ENCODE measurements around the gene VPS13D. TPM values are rescaled to one million over a fixed set of nuclear protein-coding genes. Genes with fewer than 3 reads are reported as not detected.

VPS13D gene
- total and polyA plus RNA-seq, 2 donors from 2014 or later = 19.4 to 75.8 TPM

DNA sequence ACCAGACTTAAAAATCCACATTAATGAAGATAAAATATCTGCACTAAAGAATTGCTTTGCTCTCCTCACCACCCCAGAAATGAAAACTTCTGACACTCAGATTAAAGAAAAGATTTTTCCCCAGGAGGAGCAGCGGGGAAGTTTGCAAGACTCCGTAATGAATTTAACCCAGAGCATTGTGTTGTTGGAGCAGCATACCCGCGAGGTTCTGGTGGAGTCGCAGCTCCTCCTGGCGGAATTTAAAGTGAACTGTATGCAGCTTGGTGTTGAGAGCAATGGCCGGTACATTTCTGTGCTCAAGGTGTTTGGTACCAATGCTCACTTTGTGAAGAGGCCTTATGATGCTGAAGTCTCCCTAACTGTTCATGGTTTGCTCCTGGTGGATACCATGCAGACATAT is 46.4 kb downstream of the VPS13D start:
- peak in 4 of 5 donors; percentile 42 to 76 (median 51) for DNase-seq
- Histone ChIP-seq H3K27ac (ENCODE audit: low read depth in 2 of 2, low read length in 2 of 2) (no peak overlapping the region), H3K9ac (ENCODE audit: low read length in 3 of 3) (no peak overlapping the region), H3K9me3 (ENCODE audit: control insufficient read depth in 2 of 3, insufficient read depth in 1 of 3, low read length in 3 of 3) (no peaks in the 10 kb centered on the region), H3K36me3 (ENCODE audit: control insufficient read depth in 2 of 3, insufficient read depth in 3 of 3, low read length in 3 of 3) (peaks cover 8 to 42% (median 25%) of the 10 kb centered on the region in 3 donors), H3K27me3 (ENCODE audit: control insufficient read depth, insufficient read depth, low read length) (no peaks in the 10 kb centered on the region), H3K4me3 (ENCODE audit: low read length in 3 of 3) (no peak overlapping the region), H3K4me1 (ENCODE audit: control insufficient read depth in 2 of 3, insufficient read depth in 2 of 3, low read depth in 1 of 3, low read length in 3 of 3) (no peaks in the 10 kb centered on the region)
- no peak for FAIRE-seq
- intact Hi-C loops (cut with DNase I) = no loop called here
- TF ChIP-seq, protein P1, sequence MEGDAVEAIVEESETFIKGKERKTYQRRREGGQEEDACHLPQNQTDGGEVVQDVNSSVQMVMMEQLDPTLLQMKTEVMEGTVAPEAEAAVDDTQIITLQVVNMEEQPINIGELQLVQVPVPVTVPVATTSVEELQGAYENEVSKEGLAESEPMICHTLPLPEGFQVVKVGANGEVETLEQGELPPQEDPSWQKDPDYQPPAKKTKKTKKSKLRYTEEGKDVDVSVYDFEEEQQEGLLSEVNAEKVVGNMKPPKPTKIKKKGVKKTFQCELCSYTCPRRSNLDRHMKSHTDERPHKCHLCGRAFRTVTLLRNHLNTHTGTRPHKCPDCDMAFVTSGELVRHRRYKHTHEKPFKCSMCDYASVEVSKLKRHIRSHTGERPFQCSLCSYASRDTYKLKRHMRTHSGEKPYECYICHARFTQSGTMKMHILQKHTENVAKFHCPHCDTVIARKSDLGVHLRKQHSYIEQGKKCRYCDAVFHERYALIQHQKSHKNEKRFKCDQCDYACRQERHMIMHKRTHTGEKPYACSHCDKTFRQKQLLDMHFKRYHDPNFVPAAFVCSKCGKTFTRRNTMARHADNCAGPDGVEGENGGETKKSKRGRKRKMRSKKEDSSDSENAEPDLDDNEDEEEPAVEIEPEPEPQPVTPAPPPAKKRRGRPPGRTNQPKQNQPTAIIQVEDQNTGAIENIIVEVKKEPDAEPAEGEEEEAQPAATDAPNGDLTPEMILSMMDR (IDR thresholded peaks at IDR 0.05; ENCODE audit: borderline replicate concordance, extremely low read depth, insufficient read depth) = peak; percentile 40

DNA sequence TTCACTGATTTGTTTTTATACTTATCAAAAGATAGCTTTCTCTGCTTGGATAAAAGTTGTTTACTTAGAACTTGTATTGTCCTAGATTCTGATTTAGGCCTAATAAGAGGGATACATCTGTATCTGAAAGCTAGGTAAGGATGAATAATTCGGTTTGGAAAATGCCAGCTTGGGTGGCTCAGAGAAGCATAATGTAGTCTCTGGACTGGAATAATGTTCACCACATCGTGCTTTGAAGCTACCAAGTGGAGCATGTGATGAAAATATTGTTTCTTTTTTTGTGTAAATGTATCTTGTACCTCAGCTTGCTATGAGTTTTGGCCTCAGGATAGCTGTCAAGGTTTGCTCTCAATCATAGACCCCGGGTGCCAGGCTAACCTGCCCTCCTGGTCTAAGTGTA is 49.2 kb downstream of the VPS13D start:
- no peaks in the 10 kb centered on the region for H3K9me3 ChIP-seq (ENCODE audit: control insufficient read depth in 2 of 3, insufficient read depth in 1 of 3, low read length in 3 of 3)
- FAIRE-seq (no peak), DNase-seq (no peak)
- intact Hi-C loops (cut with DNase I) = no loop called here
- TF ChIP-seq, protein P1 (IDR thresholded peaks at IDR 0.05; ENCODE audit: borderline replicate concordance, extremely low read depth, insufficient read depth) = no peak
- H3K4me3 ChIP-seq (ENCODE audit: low read length in 3 of 3) = no peak overlapping the region
- no peaks in the 10 kb centered on the region for H3K4me1 ChIP-seq (ENCODE audit: control insufficient read depth in 2 of 3, insufficient read depth in 2 of 3, low read depth in 1 of 3, low read length in 3 of 3)
- H3K27me3 ChIP-seq (ENCODE audit: control insufficient read depth, insufficient read depth, low read length) = no peaks in the 10 kb centered on the region
- H3K36me3 ChIP-seq (ENCODE audit: control insufficient read depth in 2 of 3, insufficient read depth in 3 of 3, low read length in 3 of 3) = peaks cover 9 to 60% (median 34%) of the 10 kb centered on the region in 3 donors
- no peak overlapping the region for H3K27ac ChIP-seq (ENCODE audit: low read depth in 2 of 2, low read length in 2 of 2)
- H3K9ac ChIP-seq (ENCODE audit: low read length in 3 of 3) = no peak overlapping the region

DNA sequence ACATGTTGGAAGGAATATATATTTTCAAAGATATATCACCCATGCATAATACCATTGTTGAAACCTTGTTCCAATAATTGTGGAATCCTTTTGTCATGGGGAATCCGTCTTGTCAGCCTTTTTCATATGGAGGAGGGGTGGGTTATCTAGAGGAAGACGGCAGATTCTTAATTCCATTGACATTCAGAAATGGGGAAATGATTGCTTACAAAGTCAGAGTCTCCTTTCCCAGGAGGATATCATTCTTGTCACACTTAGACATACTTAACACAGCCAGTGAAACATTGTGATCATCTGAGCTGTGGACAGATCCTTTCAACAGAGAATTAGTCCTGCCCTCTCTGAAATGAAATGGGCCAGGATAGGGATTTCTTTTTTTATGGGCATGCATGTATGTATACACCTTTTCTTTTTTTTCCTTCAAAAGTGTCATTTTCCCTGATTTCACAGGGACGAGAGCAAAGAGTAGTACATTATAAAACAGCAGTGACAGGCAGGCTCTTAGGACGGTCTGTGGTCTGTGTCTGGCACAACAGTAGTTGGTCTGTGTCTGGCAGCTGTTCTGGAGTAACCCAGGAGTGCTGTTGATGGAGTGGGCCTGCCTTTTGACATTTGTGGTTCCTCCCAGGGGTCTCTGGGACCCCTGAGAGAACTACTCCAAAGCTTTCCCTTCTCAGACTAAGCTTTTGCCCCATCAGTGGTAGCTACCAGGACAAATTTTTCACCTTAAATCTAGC is 50.1 kb downstream of the VPS13D start:
- Histone ChIP-seq H3K4me3 (ENCODE audit: low read length in 3 of 3) (no peak overlapping the region), H3K9ac (ENCODE audit: low read length in 3 of 3) (no peak overlapping the region), H3K36me3 (ENCODE audit: control insufficient read depth in 2 of 3, insufficient read depth in 3 of 3, low read length in 3 of 3) (peaks cover 9 to 67% (median 36%) of the 10 kb centered on the region in 3 donors), H3K4me1 (ENCODE audit: control insufficient read depth in 2 of 3, insufficient read depth in 2 of 3, low read depth in 1 of 3, low read length in 3 of 3) (no peaks in the 10 kb centered on the region), H3K27me3 (ENCODE audit: control insufficient read depth, insufficient read depth, low read length) (no peaks in the 10 kb centered on the region), H3K9me3 (ENCODE audit: control insufficient read depth in 2 of 3, insufficient read depth in 1 of 3, low read length in 3 of 3) (no peaks in the 10 kb centered on the region), H3K27ac (ENCODE audit: low read depth in 2 of 2, low read length in 2 of 2) (no peak overlapping the region)
- TF ChIP-seq, protein P1 (IDR thresholded peaks at IDR 0.05; ENCODE audit: borderline replicate concordance, extremely low read depth, insufficient read depth) = no peak
- intact Hi-C loops (cut with DNase I) = no loop called here
- DNase-seq (no peak), FAIRE-seq (no peak)

Measured in kidney (tissue), 14 donors.